NCI-H774 (cell line): ENCODE data around the gene KRT27.

Source experiments
- DNase-seq: peaks from one replicate; lab custom pipeline; 2025; lab: John Stamatoyannopoulos, UW

Gene KRT27

DNA sequence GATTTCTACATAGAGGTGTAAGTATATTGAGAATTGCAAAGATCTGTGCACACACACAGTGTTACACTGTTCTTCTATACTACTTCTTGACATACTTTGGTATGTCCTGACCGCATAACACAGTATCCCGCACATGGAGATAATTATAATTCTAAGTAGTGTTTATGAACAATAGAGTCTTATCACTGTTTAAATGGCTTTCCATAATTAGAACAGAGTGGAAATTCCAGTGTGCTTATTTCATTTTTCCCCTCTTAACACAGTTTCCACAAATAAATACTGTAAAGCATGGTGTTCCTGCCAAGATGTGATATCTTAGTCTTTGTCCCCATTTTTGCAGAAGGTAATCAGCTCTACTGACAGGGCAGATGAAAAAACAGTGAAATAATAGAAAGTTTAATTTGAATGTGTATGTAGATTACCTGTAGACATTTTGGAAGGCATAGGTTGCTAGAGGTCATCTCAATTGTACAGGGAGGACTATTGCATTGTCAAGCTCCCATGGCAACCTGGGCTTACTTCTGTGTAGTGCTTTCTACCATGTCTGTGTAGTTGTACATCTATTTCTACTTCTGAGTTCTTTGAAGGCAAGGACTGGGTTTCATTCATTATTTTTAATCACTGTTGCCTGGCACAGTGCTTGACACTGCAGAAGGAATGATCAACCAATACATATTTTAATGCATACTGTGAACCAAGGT lies 27.5 kb upstream of the KRT27 start:
- DNase-seq, result no peak

DNA sequence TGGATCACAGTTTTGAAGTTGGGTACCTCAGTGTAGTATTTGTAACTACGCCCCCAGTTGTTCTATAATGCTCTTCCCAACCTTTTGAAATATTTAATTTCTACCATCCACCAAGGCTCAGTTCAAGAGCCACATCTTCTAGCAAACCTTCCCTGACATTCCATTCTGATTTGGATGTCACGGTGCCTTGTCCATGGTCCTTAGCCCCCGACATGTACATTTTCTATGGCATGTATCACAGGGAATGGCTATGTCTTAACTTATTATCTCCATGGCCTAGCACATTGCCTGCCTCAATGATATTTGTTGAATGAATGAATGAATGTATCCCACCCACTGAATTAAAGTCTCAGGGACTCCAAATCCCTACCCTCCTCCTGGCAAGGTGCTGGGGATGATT lies 23.8 kb upstream of the KRT27 start:
- DNase-seq, result no peak

DNA sequence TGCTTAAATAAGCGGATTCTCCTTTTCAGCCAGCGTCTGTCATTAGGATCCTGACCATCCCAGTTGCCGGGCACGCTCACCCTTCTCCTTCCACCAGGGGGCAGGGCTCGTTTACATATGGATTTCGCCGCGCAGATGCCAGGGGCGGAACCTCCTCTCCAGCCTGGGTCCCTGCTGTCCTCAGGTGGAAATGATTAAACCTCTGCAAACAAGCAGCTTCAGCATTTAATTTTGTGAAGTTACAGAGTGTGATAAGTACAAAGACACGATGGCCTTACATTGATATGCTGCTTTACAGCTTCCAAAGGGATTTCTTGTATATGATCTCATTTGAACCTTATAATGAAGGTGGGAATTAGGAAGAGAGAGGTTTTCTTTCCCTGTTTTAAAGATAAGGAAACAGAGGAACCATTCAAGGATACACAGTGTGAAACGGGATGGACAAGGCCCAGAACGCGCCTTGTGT lies 21.3 kb upstream of the KRT27 start:
- DNase-seq, result peak; percentile 83

DNA sequence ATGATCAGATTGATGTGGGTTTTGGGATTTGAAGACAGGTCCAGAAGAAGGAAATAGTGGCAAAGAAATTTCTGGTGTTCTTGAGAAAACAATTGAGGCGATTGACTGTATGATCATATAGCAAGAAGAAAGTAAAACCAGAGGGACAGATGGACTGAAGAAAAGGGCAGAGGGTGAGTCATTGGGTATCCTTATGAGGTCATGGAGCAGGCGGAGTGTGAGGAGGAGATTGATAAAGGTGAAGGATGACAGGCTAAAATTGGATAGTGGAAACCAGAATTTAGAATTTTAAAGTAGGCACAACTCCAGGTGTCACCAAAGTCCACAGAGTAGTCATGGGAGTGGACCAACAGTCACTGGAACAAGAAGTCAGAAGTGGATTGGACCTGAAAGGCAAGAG lies 18.8 kb upstream of the KRT27 start:
- no peak for DNase-seq

DNA sequence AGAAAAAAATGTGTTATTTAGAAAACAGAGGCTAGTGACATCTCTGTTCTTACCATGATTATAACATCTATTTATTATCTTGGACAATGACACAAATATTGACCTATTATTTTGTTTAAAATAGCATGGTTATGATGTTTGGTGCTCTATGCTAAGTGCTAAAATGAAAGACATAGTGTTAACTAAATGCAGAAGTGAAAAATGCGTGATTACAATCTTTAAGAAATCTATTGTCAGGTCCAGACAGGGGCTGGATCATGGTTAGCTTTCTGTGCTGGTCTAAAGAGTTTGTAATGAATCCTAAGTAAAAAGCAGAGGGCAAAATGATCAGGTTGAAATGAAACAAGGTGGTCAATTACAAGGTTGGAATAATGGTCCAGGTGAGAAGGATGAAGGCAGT lies 18.0 kb upstream of the KRT27 start:
- DNase-seq, result no peak

GRCh38 chr17:40799859-40800258 lies 17.5 kb upstream of the KRT27 start, which contains the start of gene KRT28:
Gene KRT28, minus strand, starts transcription at chr17:40799959. Its CDS starts 66 bp downstream, at chr17:40799893.
- DNase-seq, result no peak

DNA sequence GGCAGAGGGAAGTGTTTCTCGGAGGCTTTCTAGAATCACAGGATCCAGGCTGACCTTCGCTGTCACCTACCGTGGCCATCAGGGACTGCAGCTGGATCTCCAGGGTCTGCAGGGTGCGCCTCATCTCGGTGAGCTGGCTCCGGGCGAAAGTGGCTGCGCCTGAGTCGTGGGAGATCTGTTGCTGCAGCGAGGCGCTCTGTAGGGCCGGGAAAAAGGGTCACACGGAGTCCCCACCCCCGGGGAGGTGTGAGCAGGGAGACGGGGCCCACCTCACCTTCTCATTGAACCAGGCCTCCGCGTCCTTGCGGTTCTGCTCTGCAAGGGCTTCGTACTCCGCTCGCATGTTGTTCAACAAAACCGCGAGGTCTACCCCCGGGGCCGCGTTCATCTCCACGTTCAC lies 14.5 kb upstream of the KRT27 start:
- DNase-seq, result no peak

DNA sequence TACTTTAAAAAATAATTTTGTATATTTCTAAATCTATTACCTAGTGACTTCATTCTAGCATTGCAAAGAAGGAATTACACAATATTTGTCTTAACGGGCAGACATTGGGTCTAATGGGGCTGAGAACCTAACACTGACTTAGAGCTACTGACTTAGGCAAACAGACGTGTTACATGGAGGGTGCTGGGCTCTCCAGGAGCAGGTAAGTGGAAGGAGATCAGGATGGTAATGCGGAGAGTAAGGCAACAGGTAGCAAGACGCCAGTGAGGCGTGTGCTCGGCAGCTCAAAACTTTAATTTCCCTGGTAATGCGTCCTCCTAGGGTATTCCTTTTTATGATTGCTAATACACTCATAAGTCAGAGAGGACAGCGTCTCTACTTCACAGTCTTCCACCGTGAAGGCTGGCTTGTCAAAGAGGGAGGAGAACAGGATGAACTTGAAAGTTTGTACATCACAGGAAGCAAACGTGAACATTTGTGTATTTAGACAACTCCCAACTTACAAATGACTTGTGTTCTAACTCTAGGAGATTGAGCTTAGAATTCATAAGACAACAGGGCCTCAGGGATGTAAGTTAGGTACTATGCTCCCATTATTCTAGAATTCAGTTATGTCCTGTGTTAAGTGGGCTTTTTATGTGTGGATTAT lies 12.8 kb upstream of the KRT27 start:
- no peak for DNase-seq

- no peak for DNase-seq
Measured at GRCh38 chr17:40794466-40794865, 12.1 kb upstream of the KRT27 start.

DNA sequence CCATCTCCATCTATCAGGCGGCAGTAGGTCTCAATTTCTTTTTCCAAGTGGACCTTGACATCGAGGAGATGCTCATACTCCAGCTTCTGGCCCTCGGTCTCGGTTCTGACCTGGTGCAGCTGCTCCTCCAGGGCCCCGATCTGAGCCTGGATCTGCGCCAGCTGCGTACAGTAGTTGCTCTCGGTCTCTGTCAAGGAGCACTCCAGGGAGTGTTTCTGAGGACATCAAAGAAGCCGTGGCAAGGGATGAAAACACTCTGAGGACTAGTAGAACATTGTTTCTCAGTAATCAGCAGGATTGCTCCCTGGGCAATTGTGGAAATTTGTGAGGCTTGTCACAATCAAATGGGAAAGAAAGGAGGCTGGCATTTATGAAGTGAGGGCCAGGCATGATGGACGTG lies 11.5 kb upstream of the KRT27 start:
- no peak for DNase-seq

DNA sequence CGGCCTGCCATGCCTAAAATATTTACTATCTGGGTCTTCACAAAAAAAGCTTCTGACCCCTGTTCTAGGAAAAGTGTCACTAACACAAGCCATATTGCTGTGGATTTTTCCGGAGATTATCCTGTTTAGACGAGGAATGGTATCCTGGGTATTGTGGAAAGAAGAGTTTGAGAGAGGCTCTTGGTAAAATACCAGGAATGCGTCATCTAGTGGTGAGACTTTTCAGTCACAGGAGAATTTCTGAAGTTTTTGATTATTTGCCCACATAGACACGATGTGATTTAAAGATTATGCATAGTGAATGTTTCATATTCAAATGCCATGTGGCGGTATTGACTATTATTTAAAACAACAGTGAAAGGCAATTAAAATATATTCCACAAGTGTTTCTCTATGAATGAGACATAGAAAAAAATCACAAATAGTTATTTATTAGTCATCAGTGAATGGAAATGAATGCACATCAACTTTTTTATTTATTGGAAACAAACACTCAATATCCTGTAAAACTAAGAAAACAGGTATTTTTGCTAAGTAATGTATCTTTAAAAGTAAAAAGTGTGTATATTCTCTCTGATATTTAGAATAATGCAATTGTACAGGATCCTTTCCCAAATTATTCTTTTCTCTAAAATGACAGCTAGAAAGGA lies 9.6 kb upstream of the KRT27 start:
- DNase-seq, result no peak

DNA sequence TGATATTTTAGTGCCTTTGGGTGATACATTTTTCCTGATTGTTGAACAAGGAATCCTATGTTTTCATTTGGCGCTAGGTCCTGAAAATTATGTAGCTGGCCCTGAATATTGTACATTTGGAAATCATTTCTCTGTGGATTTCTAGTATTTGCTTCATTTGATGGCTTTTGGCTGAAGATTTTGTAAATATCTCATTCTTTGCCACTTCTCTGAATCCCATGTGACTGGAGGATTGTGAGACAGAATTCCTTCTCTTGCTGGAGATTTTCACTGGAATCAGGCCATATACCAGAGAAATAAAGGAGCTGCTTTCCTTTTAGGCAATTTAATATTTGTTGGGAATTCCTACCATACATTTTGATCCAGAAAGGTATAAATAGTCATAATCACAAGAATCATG lies 8.8 kb upstream of the KRT27 start:
- DNase-seq, result no peak

DNA sequence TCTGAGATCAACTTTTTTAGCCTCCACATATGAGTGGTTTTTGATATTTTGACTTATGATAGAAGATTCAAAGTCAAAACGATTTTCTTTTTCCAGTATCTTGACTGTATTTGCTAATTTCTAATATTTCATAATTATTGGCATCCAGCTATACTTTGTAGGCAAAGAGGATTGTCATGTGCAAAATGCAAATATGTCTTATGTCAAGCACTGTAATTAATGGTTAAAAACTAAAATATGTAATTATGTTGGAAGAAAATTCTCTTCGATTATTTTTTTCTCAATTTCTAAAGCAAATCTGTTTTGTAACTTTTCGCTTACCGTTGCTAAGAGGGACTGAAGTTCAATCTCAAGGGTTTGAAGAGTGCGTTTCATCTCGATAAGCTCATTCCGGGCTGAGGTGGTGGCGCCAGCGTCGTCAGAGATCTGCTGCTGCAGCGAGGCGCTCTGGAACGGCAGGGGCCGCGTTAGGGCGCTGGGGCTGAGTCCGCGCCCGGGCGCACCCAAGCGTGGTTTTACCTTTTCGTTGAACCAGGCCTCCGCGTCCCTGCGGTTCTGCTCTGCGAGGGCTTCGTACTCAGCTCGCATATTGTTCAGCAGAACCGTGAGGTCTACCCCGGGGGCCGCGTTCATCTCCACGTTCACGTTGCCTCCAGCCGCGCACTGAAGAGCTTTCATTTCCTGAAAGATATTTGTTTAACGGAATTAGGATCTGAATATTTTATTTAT lies 3.0 kb downstream of the KRT27 start:
- DNase-seq, result peak; percentile 33

DNA sequence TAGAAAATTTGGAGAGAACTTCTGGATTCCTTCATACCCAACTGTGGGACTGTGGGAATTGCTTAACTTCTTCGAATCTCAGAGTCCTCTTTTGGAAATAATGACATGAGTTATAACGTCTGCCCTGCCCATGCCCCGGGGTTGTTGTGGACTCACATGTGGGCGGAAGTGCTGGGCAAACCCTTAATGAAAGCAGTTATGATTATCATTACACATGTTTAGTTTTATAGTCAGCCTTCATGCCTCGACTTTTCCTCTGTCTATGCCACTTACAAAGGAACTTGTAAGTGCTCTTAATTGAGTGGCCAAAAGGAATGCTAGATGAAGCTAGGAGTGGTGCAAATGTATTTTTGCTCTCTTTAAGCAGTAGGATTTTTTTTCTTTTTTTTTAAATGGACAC lies 3.9 kb downstream of the KRT27 start:
- no peak for DNase-seq

GRCh38 chr17:40777971-40778370 lies 4.4 kb downstream of the KRT27 start:
- no peak for DNase-seq

- no peak for DNase-seq
Measured at GRCh38 chr17:40777459-40777858, 4.9 kb downstream of the KRT27 start.

GRCh38 chr17:40775945-40776344 lies 6.4 kb downstream of the KRT27 start:
- no peak for DNase-seq

GRCh38 chr17:40772101-40772500 lies 10.2 kb downstream of the KRT27 start, which contains the start of gene KRT26:
Gene KRT26, minus strand, starts transcription at chr17:40772201. Its CDS starts 88 bp downstream, at chr17:40772113.
- no peak for DNase-seq

GRCh38 chr17:40765657-40766056 lies 16.7 kb downstream of the KRT27 start:
- no peak for DNase-seq

DNA sequence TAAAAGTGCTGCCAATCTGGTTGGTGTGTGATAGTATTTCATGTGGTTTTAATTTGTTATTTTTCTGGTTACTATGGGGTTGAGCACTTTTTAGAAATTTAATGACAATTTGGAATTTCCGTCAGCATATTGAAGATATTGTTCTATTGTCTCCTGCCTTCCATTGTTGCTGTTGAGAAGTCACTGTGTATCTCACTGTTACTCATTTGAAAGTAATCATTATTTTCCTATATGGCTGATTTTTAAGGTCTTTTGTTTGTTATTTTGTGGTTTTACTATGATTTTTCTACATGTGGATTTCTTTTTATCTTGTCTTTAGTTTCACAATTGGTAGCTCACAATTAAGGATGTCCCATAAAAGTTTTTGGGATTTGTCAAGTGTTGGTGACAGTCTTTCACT lies 18.6 kb downstream of the KRT27 start:
- no peak for DNase-seq

- DNase-seq, result no peak
Measured at GRCh38 chr17:40760105-40761016, 22.0 kb downstream of the KRT27 start.
